Nephron progenitor cell (in vitro differentiated cells): ENCODE data around the gene MGMT.
A peak's percentile ranks its signal among the peaks of the same experiment; 100 is the strongest.

ENCODE experiments used
- DNase-seq: peaks from one replicate; pipeline ENCODE4 v3.0.0; 2021
- H3K27ac Mint-ChIP-seq: 2 replicates; pipeline ENCODE4 v1.8.0; 2021; ENCODE audit warnings: mild to moderate bottlenecking, moderate library complexity, mixed read lengths
- H3K27me3 Mint-ChIP-seq: 2 replicates; pipeline ENCODE4 v1.8.0; 2021; ENCODE audit warnings: mild to moderate bottlenecking, low read depth, mixed read lengths; ENCODE audit not compliant: poor library complexity
- H3K36me3 Mint-ChIP-seq: 2 replicates; pipeline ENCODE4 v1.8.0; 2021; ENCODE audit warnings: low read depth, mixed read lengths
- H3K4me1 Mint-ChIP-seq: 2 replicates; pipeline ENCODE4 v1.8.0; 2021; ENCODE audit warnings: mixed read lengths
- H3K4me3 Mint-ChIP-seq: 2 replicates; pipeline ENCODE4 v1.8.0; 2021; ENCODE audit warnings: mild to moderate bottlenecking, moderate library complexity, mixed read lengths
- H3K9me3 Mint-ChIP-seq: 2 replicates; pipeline ENCODE4 v1.8.0; 2021; ENCODE audit warnings: mild to moderate bottlenecking, moderate library complexity, mixed read lengths
- CTCF ChIP-seq: fragments of 200-600 bp; sonication (generic); IDR thresholded peaks from 2 replicates; pipeline ENCODE4 v1.5.0; 2021; ENCODE audit warnings: antibody characterized with exemption

MGMT gene

DNA sequence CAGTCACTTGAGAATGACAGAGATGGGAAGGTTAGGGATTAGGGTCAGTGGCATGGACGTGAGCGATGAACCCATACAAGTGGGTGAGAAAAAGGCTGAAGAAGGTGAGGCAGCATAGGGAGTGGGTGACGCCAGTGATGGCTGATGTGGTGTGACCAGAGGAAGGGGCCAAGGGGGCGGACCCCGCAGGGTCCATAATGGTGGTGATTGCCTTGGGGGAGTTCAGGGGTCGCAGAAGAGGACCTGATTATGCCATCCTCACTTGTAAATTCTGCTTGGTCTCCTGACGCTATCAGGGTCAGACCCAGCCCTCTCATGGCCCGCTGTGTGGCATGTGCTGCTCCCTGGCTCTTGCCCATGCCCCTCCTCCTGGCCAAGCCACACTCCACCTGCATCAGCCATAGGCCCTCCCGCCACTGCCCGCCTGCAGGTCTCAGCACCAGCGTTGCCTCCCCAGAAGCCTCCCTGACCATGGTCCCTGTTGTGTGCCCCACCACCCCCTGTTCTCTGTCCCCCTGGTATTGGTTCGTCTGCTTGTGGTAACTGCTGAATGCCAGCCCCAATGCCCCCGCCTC, 261.3 kb downstream of the MGMT start:
- H3K36me3 Mint-ChIP-seq = peaks cover 14% of the 10 kb centered on the region
- H3K4me3 Mint-ChIP-seq = no peak overlapping the region
- H3K27ac Mint-ChIP-seq = no peak overlapping the region
- H3K9me3 Mint-ChIP-seq = peaks cover 19% of the 10 kb centered on the region
- H3K27me3 Mint-ChIP-seq = peaks cover 6% of the 10 kb centered on the region
- H3K4me1 Mint-ChIP-seq = no peaks in the 10 kb centered on the region
- TF ChIP-seq CTCF = no peak
- DNase-seq = no peak

GRCh38 chr10:129728905-129729795, 262.1 kb downstream of the MGMT start:
- Mint-ChIP-seq H3K27me3 (peaks cover 6% of the 10 kb centered on the region), H3K27ac (no peak overlapping the region), H3K4me1 (no peaks in the 10 kb centered on the region), H3K9me3 (peaks cover 19% of the 10 kb centered on the region), H3K4me3 (no peak overlapping the region), H3K36me3 (peaks cover 12% of the 10 kb centered on the region)
- TF ChIP-seq CTCF = no peak
- no peak for DNase-seq

GRCh38 chr10:129730272-129730992, 263.4 kb downstream of the MGMT start:
- peaks cover 22% of the 10 kb centered on the region for H3K9me3 Mint-ChIP-seq
- H3K27me3 Mint-ChIP-seq = peaks cover 6% of the 10 kb centered on the region
- H3K36me3 Mint-ChIP-seq = peaks cover 12% of the 10 kb centered on the region
- H3K4me1 Mint-ChIP-seq = no peaks in the 10 kb centered on the region
- no peak for DNase-seq
- no peak for TF ChIP-seq CTCF
- H3K27ac Mint-ChIP-seq = peak overlapping the region; percentile 82
- H3K4me3 Mint-ChIP-seq = no peak overlapping the region

- Mint-ChIP-seq H3K9me3 (peaks cover 20% of the 10 kb centered on the region), H3K27ac (no peak overlapping the region), H3K4me3 (no peak overlapping the region), H3K4me1 (no peaks in the 10 kb centered on the region), H3K36me3 (peaks cover 12% of the 10 kb centered on the region), H3K27me3 (peaks cover 6% of the 10 kb centered on the region)
- TF ChIP-seq CTCF = no peak
- no peak for DNase-seq
Observed at GRCh38 chr10:129730993-129731325, 263.9 kb downstream of the MGMT start.

DNA sequence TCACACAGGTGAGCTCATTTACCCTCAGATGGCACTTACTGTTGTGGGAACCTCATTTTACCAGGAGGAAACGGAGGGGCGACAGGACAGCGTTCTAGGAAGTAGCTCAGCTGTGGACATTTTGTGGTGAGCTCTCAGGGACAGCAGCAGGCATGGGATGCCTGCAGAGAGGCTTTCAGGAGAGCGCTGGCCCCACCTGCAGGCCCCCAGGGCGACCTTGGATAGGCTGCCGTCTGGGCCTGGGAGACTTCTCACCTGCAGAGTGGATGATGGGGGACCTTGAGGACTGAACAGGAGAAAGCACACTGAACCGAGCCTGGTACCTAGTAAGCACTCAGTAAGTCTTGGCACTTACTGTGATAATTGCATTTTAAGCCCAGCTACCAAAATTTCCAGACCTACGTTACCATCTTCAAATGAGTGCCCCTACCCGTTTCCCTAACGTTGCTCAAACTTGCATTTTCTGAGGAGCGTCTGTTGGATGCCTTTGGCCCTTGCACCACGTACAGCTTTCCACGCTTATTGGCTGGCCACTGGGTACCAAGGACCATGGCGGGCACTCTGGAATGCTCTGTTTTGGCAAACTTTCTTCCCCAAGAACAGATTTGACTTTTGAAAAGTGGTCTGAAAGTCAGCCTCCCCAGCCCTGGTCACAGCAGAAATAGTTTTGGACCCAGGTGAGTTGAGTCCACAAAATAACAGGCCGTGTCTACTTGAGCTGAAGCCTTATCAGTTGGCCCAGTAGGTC, 273.7 kb downstream of the MGMT start:
- Mint-ChIP-seq H3K9me3 (peaks cover 23% of the 10 kb centered on the region), H3K27ac (no peak overlapping the region), H3K4me3 (no peak overlapping the region), H3K27me3 (peaks cover 4% of the 10 kb centered on the region), H3K4me1 (peaks cover 3% of the 10 kb centered on the region), H3K36me3 (peaks cover 13% of the 10 kb centered on the region)
- no peak for DNase-seq
- no peak for TF ChIP-seq CTCF
